Fibroblast of mammary gland (primary cell): Measurements from ENCODE around the gene RFX8.

ENCODE experiments used
- DNase-seq: peaks from one replicate; pipeline ENCODE4 v3.0.0-alpha.2; 2010; ENCODE audit warnings: low read depth
- H3K4me3 ChIP-seq: 2 replicates; pipeline ENCODE4 v1.5.1; 2011; ENCODE audit warnings: low read depth, mild to moderate bottlenecking, low read length, moderate library complexity; ENCODE audit not compliant: control insufficient read depth
- TF ChIP-seq, protein P1 (sequence below): conservative IDR thresholded peaks from 2 replicates; pipeline ENCODE4 v1.5.1; 2011; ENCODE audit warnings: low read depth, low read length, inconsistent platforms; ENCODE audit not compliant: control insufficient read depth, insufficient read depth

Gene RFX8

DNA sequence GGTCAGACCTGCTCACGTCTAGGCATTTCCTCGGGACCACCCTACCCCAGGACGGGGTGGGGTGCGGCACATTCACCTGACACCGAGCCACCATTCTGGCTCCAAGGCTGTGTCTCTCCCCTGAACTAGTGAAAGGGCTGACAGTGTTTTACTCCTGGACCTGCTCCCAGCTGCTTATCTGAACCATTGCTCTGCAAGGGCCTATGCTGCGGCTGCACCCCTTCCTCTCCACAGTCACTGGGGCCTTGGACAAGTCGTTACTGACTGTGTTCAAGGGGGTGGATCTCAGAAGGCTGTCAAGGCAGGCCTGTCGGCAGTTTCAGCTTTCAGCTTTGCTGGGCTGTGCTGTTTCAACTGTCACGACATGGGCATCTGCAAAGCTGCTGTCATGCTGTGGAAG lies 99.3 kb downstream of the RFX8 start:
- TF ChIP-seq, protein P1, sequence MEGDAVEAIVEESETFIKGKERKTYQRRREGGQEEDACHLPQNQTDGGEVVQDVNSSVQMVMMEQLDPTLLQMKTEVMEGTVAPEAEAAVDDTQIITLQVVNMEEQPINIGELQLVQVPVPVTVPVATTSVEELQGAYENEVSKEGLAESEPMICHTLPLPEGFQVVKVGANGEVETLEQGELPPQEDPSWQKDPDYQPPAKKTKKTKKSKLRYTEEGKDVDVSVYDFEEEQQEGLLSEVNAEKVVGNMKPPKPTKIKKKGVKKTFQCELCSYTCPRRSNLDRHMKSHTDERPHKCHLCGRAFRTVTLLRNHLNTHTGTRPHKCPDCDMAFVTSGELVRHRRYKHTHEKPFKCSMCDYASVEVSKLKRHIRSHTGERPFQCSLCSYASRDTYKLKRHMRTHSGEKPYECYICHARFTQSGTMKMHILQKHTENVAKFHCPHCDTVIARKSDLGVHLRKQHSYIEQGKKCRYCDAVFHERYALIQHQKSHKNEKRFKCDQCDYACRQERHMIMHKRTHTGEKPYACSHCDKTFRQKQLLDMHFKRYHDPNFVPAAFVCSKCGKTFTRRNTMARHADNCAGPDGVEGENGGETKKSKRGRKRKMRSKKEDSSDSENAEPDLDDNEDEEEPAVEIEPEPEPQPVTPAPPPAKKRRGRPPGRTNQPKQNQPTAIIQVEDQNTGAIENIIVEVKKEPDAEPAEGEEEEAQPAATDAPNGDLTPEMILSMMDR = no peak
- no peak for DNase-seq
- H3K4me3 ChIP-seq = no peak overlapping the region

DNA sequence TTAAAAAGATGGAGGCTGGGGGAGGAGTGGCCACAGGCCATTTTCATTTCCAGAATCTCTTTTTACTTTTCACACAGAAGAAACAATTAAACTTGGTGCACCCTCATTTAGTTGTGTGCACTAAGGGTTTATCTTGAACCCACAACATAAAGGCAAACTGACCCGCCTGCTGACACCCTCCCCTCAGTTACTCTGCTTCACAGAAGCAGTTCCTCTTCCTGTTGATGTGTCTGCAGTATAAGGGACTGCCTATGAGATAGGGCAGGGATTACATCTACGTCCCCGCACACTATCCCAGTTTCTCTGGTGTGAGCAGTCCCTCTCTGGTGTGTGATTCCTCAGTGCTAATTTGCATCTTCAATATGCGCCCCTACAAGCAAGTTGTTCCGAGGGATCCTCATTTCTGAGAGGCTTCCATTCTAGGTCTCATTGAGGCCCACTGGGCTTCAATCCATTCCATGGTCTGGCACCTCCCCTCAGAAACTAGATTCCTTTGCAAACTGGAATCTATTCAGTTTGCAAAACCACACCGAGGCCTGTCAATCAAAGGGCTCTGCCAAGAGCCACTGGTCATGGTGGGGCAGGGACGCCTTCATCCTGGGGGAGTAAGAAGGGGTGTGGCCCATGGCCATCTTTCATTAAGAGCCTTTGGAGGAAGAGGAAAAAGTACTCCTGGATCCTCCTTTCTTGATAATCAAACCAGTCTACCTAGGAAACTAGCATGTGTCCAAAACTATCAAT lies 99.9 kb downstream of the RFX8 start:
- H3K4me3 ChIP-seq = no peak overlapping the region
- TF ChIP-seq, protein P1 = no peak
- DNase-seq = no peak

DNA sequence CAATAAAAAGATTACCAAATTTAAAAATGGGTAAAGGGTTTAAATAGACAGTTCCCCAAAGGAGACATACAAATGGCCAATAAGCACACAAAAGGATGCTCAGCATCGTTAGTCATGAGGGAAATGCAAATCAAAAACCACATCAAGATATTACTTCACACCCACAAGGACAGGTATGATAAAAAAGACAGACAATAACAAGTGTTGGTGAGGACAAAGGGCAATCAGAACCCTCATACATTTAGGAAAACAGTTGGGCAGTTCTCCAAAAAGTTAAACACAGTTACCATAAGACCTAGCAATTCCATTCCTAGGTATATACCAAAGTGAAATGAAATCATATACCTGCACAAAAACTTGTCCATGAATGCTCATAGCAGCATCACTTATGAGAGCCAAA lies 102.1 kb downstream of the RFX8 start:
- no peak overlapping the region for H3K4me3 ChIP-seq
- TF ChIP-seq, protein P1 = no peak
- DNase-seq = no peak

DNA sequence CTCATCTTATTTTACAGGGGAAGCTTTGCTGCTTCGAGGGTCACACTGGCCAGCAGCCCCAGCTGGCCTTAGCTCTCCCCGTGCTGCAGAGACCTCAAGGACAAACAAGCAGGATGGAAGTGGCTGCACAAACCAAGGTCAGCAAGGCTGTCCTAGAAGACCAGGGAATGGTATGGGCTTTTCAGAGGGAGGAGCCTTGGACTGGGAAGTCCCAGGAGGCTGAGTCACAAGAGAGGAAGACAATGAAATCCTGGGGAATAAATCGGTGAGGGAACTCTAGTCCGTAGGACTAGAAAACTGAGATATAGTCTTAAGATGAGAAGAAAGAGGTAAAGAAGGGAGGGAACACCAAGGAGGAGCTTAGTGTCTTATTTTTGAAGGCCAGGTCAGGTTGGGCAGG lies 103.3 kb downstream of the RFX8 start:
- H3K4me3 ChIP-seq = no peak overlapping the region
- TF ChIP-seq, protein P1 = no peak
- DNase-seq = no peak

DNA sequence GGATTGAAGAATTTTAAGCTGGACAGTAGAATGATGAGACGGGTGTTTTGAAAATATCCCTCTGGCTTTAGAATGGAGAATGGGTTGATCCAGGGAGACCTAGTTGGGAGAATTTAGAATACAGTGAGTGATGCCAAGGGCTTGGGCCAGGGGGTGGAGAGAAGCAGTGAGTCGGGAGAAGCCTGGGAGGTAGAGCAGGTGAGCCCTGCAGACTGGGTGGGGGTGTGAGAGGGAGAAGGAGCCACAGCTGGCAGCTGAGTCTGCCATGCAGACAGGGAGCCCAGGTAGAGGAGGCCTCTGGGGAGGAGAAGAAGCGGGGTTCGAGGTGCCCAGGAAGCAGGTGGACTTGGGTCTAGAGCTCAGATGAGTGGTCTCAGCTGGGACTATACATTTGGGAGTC lies 105.8 kb downstream of the RFX8 start:
- H3K4me3 ChIP-seq = no peak overlapping the region
- TF ChIP-seq, protein P1 = no peak
- no peak for DNase-seq

DNA sequence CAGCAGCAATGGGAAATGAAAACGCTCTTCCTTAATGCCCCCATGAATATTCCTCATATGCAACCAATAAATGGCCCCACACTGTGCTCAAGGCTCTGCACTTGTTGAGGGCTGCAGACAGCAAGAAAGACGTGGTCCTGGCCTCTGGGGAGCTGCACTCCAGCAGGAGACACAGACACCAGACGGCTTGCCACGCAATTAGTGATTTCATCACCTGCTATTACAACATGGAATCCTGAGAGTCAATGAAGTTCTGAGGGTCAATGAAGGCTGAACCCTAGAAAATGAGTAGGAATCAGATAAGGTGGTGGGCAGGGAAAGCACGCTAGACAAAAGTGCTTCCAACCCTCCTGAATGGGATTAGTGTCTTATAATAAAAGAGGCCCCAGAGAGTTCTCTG lies 106.5 kb downstream of the RFX8 start:
- H3K4me3 ChIP-seq = no peak overlapping the region
- TF ChIP-seq, protein P1 = no peak
- DNase-seq = no peak

DNA sequence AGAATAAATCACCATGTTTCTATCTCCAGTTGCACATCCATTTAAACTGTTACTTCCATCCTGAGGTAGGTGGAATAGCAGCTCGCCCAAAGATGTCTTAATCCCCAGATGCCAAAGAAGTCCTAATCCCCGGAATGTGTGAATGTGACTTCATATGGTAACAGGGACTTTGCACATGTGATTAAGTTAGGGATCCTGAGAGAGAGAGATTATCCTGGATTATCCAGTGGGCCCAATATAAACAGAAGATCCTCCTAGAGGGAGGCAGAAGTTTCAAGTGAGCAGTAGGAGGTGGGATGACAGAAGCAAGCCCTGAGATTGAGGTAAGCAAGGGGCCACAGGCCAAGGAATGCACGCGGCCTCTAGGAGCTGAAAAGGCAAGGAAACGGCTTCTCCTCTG lies 107.4 kb downstream of the RFX8 start:
- TF ChIP-seq, protein P1 = no peak

More for the DNA sequence above, 107.4 kb downstream of the RFX8 start:
- DNase-seq = no peak
- H3K4me3 ChIP-seq = no peak overlapping the region
